Panc1 (cell line): ENCODE data around the gene CD274.

ENCODE experiments used
- TCF7L2 ChIP-seq: IDR thresholded peaks from 2 replicates; pipeline ENCODE4 v1.6.1; 2011; ENCODE audit warnings: mild to moderate bottlenecking, low read depth, low read length, inconsistent platforms
- TF ChIP-seq, protein P1 (sequence below): fragments of 450-650 bp; IDR thresholded peaks from 2 replicates; pipeline ENCODE4 v1.5.1; 2017; ENCODE audit warnings: mild to moderate bottlenecking

DNA sequence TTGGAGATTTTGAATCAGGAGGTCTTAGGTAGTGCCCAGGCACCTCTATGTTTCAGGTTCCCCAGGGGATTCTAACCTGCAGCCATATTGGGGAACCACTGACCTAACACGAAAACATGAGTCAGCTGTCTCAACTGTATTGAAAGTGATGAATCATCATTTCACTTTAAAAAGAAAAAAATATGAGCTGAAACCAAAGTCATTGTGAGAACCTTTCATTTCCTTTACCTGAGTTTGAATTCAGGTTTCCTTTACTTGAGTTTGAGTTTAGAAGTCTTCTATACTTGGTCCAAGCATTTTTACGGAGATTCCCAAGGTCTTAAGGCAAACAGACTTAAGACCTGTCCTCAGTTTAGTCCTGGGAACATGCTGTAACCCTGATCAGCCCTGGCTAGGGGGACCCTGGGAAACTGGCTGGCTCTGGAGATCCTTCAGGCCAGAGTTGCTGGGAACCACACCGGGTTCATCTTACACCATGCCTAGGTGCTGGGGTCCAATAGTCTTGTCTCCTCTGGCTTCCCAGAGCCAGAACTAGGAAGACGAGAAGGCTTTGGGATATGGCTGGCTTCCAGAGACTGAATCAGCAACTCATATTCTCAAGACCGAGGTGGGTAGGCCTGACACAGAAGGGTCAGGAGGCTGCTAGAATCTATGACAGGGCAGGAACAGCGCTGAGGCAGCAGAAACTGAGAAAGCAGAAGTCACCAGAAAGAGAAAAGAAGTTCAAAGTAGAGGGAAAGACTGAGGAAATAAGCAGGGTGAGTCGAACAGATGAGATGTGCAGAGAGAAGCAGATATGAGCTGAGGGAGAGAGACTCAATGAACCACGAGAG lies 43.6 kb downstream of the CD274 start:
- no peak for TF ChIP-seq TCF7L2
- TF ChIP-seq, protein P1, sequence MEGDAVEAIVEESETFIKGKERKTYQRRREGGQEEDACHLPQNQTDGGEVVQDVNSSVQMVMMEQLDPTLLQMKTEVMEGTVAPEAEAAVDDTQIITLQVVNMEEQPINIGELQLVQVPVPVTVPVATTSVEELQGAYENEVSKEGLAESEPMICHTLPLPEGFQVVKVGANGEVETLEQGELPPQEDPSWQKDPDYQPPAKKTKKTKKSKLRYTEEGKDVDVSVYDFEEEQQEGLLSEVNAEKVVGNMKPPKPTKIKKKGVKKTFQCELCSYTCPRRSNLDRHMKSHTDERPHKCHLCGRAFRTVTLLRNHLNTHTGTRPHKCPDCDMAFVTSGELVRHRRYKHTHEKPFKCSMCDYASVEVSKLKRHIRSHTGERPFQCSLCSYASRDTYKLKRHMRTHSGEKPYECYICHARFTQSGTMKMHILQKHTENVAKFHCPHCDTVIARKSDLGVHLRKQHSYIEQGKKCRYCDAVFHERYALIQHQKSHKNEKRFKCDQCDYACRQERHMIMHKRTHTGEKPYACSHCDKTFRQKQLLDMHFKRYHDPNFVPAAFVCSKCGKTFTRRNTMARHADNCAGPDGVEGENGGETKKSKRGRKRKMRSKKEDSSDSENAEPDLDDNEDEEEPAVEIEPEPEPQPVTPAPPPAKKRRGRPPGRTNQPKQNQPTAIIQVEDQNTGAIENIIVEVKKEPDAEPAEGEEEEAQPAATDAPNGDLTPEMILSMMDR = no peak
